ENCODE results near the gene LRRC53.

LRRC53 gene, protein sequence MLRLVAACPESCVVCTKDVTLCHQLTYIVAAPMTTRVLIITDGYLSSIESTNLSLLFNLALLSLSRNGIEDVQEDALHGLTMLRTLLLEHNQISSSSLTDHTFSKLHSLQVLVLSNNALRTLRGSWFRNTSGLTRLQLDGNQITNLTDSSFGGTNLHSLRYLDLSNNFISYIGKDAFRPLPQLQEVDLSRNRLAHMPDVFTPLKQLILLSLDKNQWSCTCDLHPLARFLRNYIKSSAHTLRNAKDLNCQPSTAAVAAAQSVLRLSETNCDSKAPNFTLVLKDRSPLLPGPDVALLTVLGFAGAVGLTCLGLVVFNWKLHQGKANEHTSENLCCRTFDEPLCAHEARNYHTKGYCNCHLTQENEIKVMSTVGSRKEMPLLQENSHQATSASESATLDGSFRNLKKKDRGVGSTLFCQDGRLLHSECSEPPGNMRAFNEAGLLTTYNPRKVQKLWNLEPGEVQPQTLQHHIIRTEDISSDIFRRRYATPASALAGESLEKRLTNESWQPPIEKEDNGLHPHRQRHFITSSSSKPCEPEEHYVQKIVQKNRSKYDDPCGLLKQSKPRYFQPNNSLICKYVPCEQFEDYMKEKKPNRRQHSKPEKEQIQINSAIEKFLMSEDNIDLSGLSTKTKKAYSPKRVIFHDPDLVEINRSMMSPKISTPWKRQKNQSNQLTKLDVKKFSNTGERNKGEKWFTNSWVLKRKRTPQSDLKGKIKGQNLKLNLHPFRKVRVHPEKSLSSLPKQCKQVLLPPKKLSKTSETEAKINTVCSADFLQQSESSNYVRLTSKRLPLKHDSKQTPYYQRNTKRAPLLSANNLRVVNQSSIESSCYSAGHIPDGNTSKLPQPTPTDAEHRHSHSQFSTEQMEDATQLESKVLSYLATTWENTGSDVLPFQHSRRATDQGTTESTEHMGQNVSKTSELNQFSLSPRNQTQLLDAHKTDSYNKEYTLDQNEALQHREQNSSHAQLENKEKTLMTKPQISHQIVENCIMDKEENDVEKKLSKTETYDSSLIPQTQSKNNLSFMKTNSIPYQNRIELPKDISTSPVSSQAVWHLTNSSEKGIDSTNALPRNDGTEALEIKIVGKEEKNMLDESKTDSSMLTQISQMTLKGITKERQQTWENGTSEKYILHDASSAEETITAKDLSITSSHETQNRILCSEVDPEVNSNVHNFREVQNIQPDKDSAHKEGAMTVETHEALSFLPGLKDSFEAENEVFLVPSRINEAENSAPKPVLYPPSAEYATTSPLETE

DNA sequence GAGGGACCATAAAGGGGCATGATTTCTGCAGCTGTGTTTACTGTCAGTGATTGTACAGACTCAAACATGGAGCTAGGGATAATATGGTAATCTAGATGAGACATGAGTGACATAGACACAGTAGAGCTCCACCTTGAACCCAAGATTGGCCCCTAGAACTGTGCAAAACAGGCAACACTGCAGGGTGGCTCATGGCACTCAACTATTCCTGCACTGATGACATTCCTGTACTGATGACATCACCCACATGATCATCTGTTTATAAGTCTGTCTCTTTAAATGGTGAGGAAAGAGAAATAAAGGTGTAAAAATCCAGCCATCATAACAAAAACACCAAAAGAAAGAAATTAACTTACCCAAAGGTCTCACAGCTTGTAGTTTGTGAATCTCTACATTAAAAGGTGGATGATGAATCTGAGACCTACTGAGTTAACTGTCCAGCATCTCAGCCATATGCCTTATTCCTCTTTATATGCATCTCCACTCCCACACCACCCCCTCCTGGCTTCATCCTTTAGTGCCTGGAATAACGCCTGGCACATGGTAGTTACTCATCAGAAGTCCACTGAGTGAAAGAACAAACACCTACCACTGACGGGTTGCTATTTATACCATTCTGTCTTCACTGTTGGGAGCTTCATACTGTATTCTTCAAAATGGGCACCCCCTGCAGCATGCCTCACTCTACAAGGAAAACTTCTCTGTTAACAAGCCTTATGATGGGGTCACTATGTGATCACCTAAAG, at the start of gene LRRC53:
TSS of gene LRRC53 (minus strand) at position 442 of the 746 bp plus-strand sequence. CDS start 29,262 bp downstream, outside the sequence.
- no peak for DNase-seq (ENCODE audit: extremely low read depth in 1 of 2, low read depth in 1 of 2)

DNA sequence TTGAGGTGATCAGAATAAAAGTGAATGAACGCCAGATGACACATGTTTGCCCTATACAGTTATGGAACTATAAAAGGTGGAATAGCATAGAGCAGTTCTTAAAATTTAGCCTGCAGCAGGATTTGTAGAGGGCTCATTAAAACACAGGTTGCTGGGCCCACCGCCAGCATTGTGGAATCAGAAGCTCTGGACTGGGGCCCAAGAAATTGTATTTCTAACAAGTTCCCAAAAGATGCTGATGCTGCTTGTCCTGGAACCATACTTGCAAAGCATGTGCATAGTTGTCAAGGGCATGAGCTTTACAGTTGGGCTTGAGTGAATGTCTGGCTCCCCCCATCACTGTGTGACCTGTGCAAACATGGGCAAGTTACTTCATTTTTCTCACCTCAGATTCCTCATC, 37.5 kb upstream of the LRRC53 start:
- DNase-seq (ENCODE audit: extremely low read depth in 1 of 2, low read depth in 1 of 2), result no peak

DNA sequence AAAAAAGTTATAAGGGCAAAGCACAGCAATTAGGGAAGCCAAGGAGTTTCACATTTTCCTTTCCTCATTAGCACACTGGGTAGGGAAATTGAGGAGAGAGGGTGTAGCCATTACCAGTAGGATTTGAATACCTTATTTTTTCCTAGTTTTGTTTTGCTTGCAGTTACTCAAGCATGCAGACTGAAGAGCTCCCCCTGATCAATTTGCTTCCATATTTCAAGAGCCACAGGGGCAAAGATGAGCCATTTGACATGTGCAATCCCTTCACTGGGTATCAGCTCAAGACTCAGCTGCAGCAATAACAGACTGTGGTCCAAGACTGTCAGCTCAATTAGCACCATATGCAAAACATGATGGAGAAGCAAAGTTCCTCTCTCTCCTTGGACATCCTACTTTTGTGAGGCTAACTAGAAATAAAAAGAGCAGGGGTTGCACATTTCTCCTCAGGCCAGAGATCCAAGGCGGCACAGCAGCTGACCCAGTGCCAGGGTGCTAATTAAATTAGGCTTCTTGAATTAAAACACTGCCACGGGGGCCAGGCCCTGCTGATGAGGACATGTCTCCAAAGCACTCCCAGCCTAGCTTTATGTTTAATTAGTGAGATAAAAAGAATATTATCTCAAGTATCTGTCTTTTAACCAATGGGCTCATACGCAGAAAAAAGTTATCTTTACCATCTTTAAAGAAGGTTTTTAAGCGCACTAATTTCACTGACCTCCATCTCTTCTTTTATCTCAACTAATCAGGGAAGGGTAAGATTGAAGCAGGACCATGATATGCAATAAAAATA, 36.7 kb upstream of the LRRC53 start:
- no peak for DNase-seq (ENCODE audit: extremely low read depth in 1 of 2, low read depth in 1 of 2)

DNA sequence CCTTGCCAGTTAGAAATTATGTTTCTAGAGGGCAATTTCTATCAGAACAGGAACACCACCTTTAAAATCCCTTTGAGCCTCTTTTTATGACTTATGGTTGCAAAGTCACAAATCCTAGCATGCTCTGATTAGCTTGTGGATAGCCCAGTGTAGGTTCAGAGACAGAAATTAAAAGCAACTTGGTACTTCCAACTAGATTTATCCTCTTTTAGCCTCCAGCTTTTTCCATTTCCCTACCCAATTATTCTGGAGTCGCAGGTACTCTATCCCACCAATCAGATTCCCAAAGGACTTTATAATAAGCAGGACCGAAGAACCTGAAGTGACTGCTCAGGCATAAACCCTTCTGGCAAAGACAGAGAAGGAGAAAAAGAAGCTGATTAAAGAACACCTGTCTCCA, 33.4 kb upstream of the LRRC53 start:
- no peak for DNase-seq (ENCODE audit: extremely low read depth in 1 of 2, low read depth in 1 of 2)

DNA sequence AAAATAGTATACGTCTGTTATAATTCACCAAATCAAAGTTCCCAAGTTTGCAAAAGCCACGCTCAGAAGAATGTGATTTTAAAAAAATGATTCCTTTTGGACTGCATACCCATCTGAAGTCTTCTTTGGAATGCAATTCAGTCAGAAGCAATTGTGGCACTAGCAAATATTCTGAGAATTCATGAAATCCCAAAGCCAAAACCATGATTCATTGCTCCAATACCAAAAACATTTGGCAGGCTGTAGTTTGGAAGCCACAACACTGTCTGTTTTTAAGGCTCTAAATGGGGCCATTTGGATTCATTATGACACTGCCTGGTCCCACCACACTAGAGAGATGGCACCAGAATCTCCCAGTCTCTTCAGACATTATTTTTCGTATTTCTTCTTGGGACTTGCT, 21.8 kb upstream of the LRRC53 start:
- DNase-seq (ENCODE audit: extremely low read depth in 1 of 2, low read depth in 1 of 2), result no peak

DNA sequence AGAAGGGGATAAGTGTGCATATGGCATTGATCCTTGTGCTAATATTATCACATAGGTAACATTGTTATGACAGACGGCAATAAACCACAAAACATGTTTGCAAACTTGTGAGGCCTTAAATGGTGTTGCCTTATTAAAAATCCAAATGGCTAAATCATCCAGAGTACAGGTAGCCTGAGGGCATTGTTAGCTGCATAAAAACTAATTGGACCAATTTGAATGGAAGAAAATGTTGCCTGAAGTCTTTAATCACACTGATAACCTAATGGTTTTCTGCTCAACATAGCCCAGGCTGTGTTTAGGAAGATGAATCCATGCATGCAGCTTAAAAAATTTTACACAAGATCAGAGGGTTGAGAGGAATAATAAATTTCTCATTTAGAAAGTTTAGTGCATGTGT, 19.4 kb upstream of the LRRC53 start:
- no peak for DNase-seq (ENCODE audit: extremely low read depth in 1 of 2, low read depth in 1 of 2)

DNA sequence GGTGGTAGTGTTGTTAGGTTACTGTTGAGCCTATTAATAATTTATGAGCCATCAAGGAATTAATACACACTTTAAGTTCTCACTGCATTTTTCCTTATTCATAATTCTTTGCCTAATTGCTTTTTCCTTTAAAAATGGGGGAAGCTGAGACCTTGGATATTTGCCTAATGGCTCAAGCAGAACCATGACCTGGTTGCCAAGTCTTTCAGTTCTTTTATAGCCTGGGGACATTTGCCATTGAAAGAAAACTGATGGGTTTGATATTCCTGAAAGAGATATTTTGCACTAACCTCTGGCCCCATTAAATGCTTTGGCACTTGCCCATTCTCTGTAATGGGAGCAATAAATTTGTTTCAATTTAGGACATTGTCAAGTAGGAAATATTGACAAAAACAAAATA, 18.5 kb upstream of the LRRC53 start:
- no peak for DNase-seq (ENCODE audit: extremely low read depth in 1 of 2, low read depth in 1 of 2)

DNA sequence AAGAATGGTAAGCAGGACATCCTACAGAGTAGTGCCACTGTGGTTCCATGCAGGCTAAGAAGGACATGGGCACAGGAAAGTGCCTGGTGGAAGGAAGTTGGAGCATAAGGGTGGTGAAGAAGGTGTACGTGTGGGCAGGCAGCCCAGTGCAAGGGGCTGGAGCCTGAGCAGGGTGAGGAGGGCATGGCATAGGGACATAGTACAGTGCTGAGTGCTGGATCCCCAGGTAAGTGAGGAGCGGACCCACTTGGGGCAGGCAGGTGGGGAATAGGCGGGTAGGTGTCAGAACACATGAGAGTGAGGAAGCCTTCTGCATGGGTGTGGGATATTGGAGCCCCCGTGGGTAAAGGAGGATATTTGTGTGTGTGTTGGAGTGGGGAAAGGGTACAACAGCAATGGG, 15.7 kb upstream of the LRRC53 start:
- no peak for DNase-seq (ENCODE audit: extremely low read depth in 1 of 2, low read depth in 1 of 2)

DNA sequence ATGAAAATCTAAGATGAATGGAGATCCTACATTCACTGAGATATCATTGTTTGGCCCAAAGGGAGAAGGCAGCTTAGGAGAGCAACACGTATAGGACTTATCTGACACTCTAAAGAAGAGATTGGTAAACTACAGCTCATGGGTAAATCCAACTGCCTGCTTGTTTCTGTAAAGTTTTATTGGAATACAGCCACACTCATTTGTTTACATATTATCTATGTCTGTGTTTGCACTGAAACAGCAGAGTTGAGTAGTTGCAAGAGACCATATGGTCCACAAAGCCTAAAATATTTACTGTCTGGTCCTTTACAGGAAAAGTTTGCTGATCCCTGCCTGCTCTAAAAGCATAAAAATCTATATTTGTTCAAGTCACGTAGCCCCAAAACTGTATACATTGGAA, 14.3 kb upstream of the LRRC53 start:
- DNase-seq (ENCODE audit: extremely low read depth in 1 of 2, low read depth in 1 of 2), result no peak

DNA sequence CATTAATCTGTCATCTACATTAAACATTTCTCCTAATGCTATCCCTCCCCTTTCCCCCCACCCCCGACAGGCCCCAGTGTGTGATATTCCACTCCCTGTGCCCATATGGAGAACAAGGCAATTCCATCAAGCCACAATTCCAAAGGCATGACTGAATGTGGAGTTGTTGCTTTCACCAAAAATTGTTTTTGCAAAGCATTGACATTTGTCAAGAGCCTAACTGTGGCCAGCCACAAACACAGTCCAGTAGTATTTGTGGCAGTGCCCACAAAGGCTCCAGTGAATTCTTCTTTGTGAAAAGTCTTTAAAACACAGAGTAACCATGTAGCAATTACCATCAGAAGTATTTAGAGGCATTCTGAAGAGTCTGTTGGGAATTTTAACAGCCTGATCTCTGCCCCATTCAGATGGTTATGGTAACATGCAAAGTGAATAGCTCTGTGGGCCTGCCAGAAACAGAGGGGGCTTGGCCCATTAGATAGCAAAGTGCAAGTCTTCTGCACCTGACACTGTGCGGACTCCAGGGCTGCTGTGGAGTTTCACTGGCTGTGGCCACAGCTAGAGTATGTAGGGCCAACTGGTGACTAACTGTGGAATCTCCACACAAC, 11.6 kb upstream of the LRRC53 start:
- DNase-seq (ENCODE audit: extremely low read depth in 1 of 2, low read depth in 1 of 2), result no peak

DNA sequence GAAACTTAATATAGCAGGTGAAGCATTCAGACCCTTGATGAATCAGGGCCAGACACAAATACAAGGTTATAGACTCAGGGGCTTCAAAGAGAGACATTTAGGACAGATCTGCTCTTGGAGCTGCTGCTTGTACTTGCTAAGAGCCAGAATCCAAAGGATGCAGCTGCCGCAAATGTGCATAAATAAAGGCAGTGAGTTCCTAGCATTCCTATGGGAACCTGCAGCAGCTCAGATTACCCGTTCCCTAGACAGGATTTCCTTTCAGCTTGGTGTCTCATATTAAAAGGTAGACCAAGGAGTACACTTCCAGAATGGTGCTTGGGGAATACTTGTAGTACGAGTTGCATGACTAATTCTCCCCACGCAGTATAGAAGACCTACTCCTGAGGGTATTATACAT, 9.7 kb upstream of the LRRC53 start:
- no peak for DNase-seq (ENCODE audit: extremely low read depth in 1 of 2, low read depth in 1 of 2)

DNA sequence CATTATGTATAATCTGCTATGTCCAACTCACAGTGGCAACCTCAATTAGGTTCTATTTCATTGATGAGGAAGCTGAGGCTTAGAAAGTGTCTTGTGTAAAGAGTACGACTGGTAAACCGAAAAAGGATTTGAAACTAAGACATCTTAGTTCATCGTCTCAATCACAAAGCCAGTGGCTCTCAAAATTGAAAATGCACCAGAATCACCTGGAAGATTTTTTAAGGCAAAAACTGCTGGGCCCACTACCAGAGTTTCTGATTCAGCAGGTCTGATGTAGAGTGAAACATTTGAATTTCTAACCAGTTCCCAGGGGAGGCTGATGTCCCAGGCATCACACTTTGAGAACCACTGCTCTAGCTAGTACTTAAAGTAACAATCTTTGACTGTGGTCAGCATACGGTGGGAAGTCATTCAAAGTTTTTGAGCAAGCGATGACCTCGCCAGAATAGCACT, 5.2 kb upstream of the LRRC53 start:
- no peak for DNase-seq (ENCODE audit: extremely low read depth in 1 of 2, low read depth in 1 of 2)

DNA sequence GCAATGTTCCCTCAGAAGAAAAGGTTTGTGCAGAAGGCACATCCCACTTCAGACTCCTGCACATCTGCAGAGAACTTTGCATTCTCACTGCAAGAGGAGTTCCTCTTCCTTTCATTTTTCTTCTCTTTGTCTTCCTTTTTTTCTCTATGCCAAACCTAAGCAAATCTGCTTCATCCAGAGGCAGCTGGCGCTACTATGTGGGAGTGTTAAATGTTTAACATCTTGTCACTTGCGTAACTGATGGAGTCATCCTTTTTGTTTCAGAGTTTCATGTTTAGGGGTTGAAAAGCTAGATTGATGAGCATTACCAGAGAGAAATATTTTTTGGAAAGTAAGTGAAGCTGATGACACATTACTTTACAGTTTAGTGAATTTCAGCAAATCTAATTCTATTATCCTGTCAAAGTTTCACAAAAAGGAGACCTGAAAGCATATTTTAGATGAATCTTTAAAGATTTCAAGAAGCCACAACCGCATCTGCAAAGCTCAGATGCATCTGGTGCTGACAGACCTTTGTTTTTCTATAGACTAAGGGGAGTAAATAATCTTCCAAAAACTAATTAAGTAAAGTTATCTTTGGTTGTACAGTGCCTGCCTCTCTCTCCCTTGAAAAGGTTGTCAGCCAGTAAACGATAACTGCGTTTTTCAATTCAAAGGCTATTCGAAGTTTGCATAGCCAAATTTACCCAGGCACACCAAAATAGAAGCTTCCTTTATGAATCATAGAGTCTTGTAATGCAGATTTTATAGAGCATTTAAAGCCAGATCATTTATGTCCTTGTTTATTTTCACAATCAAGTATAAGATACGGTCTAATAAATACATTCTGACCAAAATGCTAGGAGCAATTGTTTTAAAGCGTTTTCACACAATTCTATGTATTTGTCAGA, 1.2 kb upstream of the LRRC53 start:
- DNase-seq (ENCODE audit: extremely low read depth in 1 of 2, low read depth in 1 of 2), result no peak

DNA sequence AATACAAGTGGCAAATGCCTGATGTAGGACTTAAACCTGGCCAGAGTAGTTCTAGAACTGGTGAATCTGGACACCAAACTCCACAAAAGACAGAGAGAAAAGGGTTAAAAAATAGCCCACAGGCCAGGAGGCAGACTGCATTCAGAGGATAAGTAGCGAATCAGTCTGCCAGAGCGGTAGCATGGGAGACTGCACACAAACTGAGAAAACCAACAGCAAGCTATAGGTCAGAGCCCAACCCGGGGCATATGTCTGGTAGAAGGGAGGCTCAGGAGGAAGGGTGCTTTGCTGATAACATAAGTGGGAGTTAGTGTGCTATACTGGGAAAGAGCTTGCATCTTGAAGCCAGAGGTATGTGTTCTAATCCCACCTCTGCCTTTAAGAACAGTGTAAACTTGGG, 4.0 kb downstream of the LRRC53 start:
- no peak for DNase-seq (ENCODE audit: extremely low read depth in 1 of 2, low read depth in 1 of 2)

DNA sequence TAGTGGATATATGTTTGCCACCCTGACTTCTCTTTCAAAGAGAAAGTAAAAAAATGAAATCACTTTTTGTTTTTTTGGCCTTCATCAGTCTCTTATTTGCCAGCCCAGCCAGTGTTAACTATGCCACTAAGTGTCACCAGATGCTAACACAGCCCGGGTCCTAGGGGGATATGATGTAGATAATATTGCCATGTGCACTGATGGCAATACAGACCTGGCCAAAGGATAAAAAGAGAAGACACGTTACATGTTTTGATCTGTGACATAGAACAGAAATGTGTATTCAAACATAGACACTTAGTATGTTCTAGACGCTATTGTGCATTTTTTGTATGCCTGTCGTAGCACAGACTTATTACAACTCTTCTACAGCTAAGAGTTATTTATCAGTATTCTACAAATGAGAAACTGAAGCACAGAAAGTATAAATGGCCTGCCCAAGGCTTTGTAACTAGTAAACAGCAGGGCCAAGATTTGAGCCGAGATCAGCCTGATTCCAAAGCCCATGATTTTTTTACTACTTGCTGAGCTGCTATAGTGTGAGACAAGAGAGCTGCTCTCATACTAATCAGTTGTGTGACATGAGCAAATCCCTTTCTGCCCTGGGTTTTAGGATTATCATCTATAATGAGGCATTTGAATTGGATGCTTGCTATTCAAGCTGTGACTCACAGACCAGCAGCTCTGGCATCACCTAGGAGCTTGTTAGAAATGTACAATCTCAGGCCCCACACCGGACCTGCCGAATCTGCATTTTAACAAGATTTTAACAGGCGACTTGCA, 6.3 kb downstream of the LRRC53 start:
- no peak for DNase-seq (ENCODE audit: extremely low read depth in 1 of 2, low read depth in 1 of 2)

DNA sequence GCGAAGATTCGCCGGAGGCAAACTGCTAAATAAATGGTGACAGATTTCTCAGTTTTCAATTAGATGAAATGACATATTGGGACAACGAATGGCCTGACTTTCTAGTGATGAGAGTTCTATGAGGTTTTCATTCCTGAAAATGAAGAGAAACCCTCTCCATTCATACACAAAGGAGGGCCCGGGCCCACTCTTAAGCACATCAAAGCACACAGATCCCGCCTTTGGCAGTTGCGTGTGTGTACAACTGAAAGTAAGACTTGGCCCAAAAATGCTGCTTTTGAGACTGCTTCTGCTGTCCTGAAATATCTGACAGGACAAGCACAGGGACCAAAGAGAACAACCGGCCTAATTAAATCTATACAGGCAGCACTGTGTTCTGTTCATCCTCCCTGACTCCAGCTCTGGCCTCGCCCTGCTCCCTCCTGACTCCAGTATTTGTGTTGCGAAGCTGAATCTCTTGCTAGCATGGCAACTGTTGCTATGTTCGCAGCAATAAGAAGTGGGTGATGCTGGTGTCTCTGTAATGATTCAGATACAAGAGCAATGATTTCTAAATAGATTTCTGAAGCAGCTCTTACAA, 7.4 kb downstream of the LRRC53 start:
- no peak for DNase-seq (ENCODE audit: extremely low read depth in 1 of 2, low read depth in 1 of 2)
